ENCODE data around the gene RELA.

RELA gene

DNA sequence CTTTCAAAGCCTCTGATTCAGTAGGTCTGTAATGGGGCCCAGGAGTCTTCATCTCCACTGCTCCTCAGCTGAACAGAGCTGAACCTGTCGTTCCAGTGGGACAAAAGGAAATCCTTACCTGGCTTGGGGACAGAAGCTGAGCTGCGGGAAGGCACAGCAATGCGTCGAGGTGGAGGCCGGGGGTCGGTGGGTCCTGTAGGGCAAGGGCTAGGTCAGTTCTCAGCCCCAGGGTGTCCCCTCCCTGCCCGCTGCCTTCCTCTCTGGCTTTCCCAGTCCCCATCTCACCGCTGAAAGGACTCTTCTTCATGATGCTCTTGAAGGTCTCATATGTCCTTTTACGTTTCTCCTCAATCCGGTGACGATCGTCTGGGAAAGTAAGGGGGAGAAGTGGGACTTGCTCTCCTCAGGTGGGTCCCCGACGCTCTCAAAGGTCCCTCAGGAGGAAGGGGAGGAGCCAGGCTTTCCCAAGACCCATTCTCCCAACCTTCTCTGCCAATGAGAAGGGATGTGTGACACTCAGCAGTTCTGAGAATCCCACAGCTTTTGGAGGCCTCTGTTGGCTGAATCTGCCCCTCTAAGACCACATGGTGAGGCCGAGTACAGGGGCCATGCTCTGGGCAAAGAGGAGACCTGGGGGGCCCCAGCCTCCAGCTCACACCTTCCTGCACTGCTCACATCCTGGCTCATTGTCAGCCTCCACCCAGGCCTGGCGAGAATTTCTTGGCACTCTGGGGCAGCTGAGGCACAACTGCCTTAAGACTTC, 7.0 kb downstream of the RELA start:
- no peak for TF ChIP-seq CTCF (IDR thresholded peaks at IDR 0.05; ENCODE audit: borderline replicate concordance, insufficient read depth, low read depth, low read length)
- no peak overlapping the region for H3K4me3 ChIP-seq (ENCODE audit: low read depth, low read length)

GRCh38 chr11:65654375-65655349, 8.1 kb downstream of the RELA start:
- H3K4me3 ChIP-seq (ENCODE audit: low read depth, low read length), result no peak overlapping the region
- TF ChIP-seq CTCF (IDR thresholded peaks at IDR 0.05; ENCODE audit: borderline replicate concordance, insufficient read depth, low read depth, low read length), result no peak

DNA sequence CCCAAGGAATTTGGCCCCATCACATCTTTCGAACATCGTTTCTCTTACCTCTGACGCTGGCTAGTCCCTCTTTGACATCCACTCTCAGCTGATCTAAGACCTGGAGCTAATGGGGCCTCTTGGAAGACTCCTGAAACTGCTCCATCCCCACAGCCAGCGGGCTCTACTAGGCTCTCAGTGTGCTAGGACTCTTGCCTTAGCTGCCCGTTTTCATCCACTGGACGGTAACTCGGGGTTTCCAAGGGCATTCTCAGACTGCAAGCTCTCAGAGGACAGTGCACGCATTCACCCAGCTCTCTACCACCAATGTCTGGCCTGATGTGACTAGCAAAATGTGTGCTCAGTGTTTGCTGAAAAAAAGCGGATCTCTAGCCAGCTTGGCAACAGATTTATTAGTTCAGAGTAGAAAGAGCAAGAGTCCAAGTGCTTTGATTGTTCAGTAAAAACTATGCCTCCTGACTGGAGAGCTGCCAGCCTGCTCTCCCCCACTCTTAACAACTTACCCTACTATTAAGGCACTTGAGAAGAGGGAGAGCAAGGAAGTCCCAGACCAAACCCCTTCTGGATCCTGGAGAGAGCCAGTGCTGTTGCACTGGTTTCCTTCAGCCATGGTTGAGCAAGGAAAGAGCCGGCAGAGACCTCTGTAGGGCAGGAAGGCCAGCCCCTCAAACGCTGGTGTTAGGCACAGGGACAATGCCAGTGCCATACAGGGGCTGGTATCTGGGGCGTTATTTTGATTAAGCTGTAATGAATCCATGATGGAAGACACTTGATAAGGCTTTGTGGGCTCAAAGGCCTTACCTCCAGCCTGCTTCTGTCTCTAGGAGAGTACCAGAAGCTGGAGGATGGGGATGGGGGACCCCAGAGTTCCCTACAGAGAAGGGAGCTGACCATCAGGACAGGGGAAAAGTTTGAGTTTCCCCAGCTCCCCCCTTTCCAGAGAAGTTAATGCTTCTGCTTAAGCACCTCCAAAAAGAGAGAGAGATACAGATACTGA, 9.2 kb downstream of the RELA start:
- H3K4me3 ChIP-seq (ENCODE audit: low read depth, low read length), result peak overlapping the region; percentile 62
- TF ChIP-seq CTCF (IDR thresholded peaks at IDR 0.05; ENCODE audit: borderline replicate concordance, insufficient read depth, low read depth, low read length), result no peak

- peak overlapping the region; percentile 62 for H3K4me3 ChIP-seq (ENCODE audit: low read depth, low read length)
- TF ChIP-seq CTCF (IDR thresholded peaks at IDR 0.05; ENCODE audit: borderline replicate concordance, insufficient read depth, low read depth, low read length), result no peak
Measured at GRCh38 chr11:65652511-65653228, 10.0 kb downstream of the RELA start.

DNA sequence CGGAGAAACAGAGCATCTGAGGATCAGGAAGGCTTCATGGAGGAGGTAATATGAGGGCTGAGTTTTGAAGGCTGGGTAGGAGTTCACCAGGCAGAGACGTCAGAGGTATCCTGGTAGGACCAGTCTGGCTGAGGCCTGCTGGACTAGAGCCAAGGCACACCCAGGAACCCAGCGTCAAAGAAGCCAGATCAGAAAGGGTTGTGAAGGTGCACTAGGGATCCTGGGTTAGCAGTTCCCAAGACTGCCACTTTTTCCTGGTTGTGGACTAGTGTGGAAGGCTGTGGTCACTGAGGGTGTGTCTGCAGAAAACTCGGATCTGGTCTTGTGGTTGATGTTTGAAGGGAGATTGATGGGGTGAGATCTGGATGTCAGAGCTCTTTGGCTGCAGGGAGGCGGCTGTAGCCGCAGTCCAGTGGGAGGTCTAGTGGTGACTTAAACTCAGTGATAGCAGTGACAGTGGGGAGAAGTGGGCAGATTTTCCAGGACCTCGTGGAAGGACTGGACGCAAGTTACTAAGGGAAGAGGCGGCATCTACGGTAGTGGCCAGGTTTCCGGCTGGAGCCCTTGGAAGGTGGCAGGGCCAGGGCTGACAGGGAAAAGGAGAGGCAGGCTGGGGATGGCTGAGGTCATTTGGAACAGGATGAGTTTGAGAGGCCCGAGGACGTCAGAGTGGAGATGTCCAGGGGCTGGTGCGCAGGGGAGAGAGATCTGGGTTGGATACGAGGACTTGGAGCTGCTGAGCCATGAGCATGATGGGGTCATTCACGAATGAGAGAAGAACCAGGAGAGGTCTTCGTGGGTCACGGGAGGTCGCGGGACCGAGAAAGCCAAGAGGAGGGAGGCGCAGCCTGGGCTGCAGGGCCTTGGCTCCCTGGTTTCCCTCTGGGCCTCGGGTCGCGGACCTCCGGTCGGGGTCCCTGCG, 10.9 kb downstream of the RELA start:
- H3K4me3 ChIP-seq (ENCODE audit: low read depth, low read length), result peak overlapping the region; percentile 38
- TF ChIP-seq CTCF (IDR thresholded peaks at IDR 0.05; ENCODE audit: borderline replicate concordance, insufficient read depth, low read depth, low read length), result no peak

Data from GM12875 (cell line).